Testis (tissue), 3 donors: Measurements from ENCODE around the gene SKI. TPM values are rescaled to one million over a fixed set of nuclear protein-coding genes. Genes with fewer than 3 reads are reported as not detected.

Experiments used
- DNase-seq: peaks from one replicate; pipeline ENCODE4 v3.0.0-alpha.2; 2019
- H3K27ac ChIP-seq, 2 donors: fragments of 200-600 bp; sonication (generic); one replicate each; pipeline ENCODE4 v1.5.1; 2019
- H3K27me3 ChIP-seq: fragments of 200-600 bp; sonication (generic); one replicate; pipeline ENCODE4 v1.5.1; 2019
- H3K36me3 ChIP-seq: fragments of 200-600 bp; sonication (generic); one replicate; pipeline ENCODE4 v1.5.1; 2017; ENCODE audit warnings: low read depth; ENCODE audit errors: missing control alignments
- H3K4me1 ChIP-seq: fragments of 200-600 bp; sonication (generic); one replicate; pipeline ENCODE4 v1.5.1; 2019
- H3K4me3 ChIP-seq, 2 donors: fragments of 200-600 bp; sonication (generic); one replicate each; pipeline ENCODE4 v1.5.1; 2017 to 2019
- H3K9me3 ChIP-seq: fragments of 200-600 bp; sonication (generic); one replicate; pipeline ENCODE4 v1.5.1; 2017
- POLR2A ChIP-seq: fragments of 450-650 bp; IDR thresholded peaks from one replicate; pipeline ENCODE4 v1.6.1; 2017; ENCODE audit warnings: antibody characterized with exemption, mild to moderate bottlenecking, moderate library complexity
- WGBS, 2 donors: methylation state at CpG; one replicate each; pipeline ENCODE4 v1.1.5; 2018; 5-methylcytosine and 5-hydroxymethylcytosine counted together
- intact Hi-C: fragments of 100-400 bp; cut with DNase I; formaldehyde crosslinking; loops from one replicate; pipeline ENCODE4 v1.15.1; 2023; ENCODE audit warnings: low total_unique reads
- polyA plus RNA-seq: library from polyadenylated mRNA; stranded (reverse); fragments of 350-450 nt; fragmentation: Illumina TruSeq; extraction: RNeasy Lipid Tissue Mini Kit (QIAGEN cat#74804); gene quantifications from one replicate; pipeline ENCODE4 v1.2.3, GENCODE V29; 2014; ENCODE audit warnings: low read depth, low replicate concordance; ENCODE audit not compliant: insufficient read depth
- total RNA-seq, 2 donors: library from RNA; depleted of rRNA; stranded (reverse); fragments of >200 nt; gene quantifications; one replicate each; pipeline ENCODE4 v1.2.3, GENCODE V29; 2016
- TF ChIP-seq, protein P1 (sequence below), 3 experiments: fragments of 450-650 bp in 2 of 3; fragments of 200-600 bp in 1 of 3; sonication (generic) in 1 of 3; IDR thresholded peaks; one replicate each; pipeline ENCODE4 v1.5.1; 2016 to 2019; ENCODE audit warnings: antibody characterized with exemption in 3 of 3, mild to moderate bottlenecking in 2 of 3, moderate library complexity in 1 of 3

Gene SKI
- total and polyA plus RNA-seq, 3 donors from 2014 or later, result 40.2 to 87.1 (median 85.7) TPM

DNA sequence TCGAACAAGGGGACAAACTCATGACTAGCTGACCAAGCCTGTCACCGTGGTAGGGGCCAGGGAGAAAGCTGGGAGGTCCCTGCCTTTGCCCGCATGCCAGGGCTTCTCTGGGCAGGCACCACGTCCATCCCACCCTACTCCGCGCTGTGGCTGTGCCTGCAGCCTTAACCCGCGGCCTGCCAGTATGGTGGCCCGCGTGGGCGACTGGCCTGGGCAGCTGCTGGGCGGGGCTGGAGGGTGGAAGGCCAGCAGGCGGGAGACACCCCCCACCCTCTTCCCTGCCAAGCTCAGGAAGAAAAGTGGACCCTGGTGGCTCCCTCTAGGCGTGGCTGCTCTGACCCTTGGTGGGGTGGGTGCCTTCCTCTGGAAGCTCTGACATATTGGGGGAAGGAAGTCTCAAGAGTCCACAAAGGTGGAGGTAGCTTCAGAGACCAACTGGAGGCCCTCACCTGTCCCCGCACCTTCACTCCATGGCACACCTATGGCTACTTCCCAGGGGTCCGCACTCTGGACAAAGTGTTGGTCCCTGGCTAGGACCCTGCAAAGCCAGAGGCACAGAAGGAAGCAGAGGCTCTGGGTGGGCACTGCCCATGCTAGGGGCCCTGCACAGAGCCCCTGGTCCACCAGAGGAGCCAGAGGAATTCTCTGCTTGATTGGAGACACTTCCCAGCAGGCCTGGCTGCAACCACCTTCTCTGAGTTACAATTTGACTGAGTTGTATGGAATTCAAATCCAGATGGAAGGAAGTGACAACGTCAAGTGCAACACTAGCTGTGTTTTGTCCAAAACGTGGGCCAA, 3.3 kb upstream of the SKI start:
- no peak for DNase-seq

DNA sequence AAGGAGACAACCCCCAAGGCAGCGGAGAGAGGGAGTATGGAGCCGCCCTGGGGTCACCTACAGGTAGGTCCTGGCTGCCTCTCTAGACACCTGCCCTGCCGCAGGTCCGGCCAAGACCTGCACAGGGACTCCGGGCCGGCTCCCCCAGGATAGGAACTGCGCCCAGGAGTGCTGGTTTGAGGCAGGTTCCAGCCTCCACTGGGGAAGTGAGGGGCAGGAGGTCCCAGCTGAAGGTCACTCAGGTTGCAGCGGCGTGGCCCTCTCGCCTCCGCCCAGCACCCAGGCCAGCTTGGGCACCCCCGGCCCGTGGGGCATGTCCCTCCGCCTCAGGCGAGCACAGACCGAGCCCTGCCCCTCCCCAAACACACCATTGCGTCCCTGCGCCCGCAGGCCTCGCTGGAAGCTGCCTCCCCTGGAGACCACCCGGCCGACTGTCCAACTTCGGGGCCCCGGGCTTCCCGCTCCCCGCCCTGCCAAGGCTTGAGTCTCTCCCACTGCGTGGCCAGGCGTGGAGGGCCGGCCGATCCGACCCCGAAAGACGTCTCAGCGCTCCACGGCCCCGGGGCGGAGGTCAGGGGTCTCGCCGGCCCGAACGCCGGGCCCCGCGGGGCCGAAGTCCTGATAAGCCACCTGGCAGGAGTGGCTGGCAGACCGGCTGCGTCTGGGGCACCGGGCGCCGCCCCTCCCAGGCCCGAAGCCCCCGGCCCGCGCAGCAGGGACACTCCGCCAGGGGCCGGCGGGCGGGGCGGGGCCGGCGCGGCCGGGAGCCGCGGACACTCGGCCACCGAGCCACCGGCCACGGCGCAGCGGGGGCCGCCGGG, 1.4 kb upstream of the SKI start:
- WGBS, 2 donors, result 7 to 8% methylated on average over 20 to 44 of the region's 73 CpGs
- Histone ChIP-seq H3K27ac (peak overlapping the region; percentile 96 to 98), H3K4me3 (peak overlapping the region; percentile 69 to 70), H3K9me3 (no peaks in the 10 kb centered on the region), H3K4me1 (peaks cover 29% of the 10 kb centered on the region), H3K27me3 (no peaks in the 10 kb centered on the region), H3K36me3 (no peaks in the 10 kb centered on the region)
- intact Hi-C loops, result no loop called here
- DNase-seq, result no peak
- TF ChIP-seq POLR2A, result no peak
- TF ChIP-seq, protein P1, sequence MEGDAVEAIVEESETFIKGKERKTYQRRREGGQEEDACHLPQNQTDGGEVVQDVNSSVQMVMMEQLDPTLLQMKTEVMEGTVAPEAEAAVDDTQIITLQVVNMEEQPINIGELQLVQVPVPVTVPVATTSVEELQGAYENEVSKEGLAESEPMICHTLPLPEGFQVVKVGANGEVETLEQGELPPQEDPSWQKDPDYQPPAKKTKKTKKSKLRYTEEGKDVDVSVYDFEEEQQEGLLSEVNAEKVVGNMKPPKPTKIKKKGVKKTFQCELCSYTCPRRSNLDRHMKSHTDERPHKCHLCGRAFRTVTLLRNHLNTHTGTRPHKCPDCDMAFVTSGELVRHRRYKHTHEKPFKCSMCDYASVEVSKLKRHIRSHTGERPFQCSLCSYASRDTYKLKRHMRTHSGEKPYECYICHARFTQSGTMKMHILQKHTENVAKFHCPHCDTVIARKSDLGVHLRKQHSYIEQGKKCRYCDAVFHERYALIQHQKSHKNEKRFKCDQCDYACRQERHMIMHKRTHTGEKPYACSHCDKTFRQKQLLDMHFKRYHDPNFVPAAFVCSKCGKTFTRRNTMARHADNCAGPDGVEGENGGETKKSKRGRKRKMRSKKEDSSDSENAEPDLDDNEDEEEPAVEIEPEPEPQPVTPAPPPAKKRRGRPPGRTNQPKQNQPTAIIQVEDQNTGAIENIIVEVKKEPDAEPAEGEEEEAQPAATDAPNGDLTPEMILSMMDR (IDR thresholded peaks at IDR 0.05), result no peak

More for the DNA sequence above, 3.3 kb upstream of the SKI start:
- whole genome bisulfite sequencing, 2 donors, result 85 to 90% methylated on average over 11 to 18 of the region's 18 CpGs
- Histone ChIP-seq H3K9me3 (no peaks in the 10 kb centered on the region), H3K27me3 (no peaks in the 10 kb centered on the region), H3K4me3 (no peak overlapping the region), H3K36me3 (no peaks in the 10 kb centered on the region), H3K4me1 (peaks cover 11% of the 10 kb centered on the region), H3K27ac (no peak overlapping the region)
- intact Hi-C loops, result no loop called here
- TF ChIP-seq POLR2A, result no peak
- TF ChIP-seq, protein P1 (IDR thresholded peaks at IDR 0.05), result no peak

DNA sequence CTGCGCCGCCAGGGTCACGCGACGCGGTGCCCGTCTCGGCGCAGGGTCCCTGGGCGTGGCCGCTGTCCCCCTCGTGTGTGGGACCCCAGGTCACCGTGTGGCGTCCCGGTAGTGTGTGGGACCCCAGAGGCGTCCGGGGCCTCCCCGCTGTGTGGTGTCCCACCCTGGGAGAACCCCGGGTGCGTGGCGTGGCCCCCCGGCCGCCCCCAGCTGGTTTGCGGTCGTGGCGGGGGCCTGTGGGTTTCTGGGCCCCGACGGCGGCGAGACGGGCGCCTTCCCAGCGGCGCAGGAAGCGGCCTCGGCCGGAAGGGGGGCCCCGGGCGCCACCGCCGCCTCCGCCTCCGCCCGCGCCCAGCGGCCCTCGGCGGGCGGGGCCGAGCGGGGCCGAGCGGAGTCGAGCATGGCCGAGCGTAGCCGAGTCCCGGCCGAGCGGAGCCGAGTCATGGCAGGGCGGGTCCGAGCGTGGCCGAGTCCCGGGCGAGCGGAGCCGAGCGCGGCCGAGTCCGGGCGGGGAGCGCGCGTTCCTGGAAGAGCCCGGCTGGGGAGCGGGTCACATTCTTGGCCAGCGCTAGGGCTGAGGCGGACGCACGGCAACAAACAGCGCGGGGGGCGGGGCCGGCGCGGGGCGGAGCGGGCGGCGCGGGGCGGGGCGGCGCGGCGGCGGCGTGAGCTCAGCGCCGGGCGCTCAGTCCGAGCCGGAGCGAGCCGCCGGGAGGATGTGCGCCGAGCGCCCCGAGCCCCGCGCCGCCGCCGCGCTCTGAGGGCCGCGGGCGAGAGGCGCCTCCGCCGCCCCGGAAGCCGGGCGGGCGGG, 568 bp upstream of the SKI start:
- peak overlapping the region; percentile 69 to 70 for H3K4me3 ChIP-seq
- H3K36me3 ChIP-seq, result no peaks in the 10 kb centered on the region
- WGBS, 2 donors, result 1% methylated on average over 81 of the region's 129 CpGs; no CpG with 5 or more reads in 1 of the 2 donors
- peak overlapping the region; percentile 96 to 98 for H3K27ac ChIP-seq
- DNase-seq, result peak; percentile 95
- no peaks in the 10 kb centered on the region for H3K27me3 ChIP-seq
- H3K4me1 ChIP-seq, result peaks cover 36% of the 10 kb centered on the region
- H3K9me3 ChIP-seq, result no peaks in the 10 kb centered on the region
- intact Hi-C loops, result no loop called here
- no peak for TF ChIP-seq POLR2A
- TF ChIP-seq, protein P1 (IDR thresholded peaks at IDR 0.05), result peak in 1 of 3 experiments; percentile 23

DNA sequence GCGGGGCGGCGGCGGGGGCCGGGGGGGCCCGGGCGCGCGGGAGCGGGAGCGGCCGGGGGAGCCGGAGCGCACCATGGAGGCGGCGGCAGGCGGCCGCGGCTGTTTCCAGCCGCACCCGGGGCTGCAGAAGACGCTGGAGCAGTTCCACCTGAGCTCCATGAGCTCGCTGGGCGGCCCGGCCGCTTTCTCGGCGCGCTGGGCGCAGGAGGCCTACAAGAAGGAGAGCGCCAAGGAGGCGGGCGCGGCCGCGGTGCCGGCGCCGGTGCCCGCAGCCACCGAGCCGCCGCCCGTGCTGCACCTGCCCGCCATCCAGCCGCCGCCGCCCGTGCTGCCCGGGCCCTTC, 546 bp downstream of the SKI start:
- intact Hi-C loops, result no loop called here
- Histone ChIP-seq H3K4me3 (peak overlapping the region; percentile 56 to 57), H3K4me1 (peaks cover 47% of the 10 kb centered on the region), H3K27me3 (no peaks in the 10 kb centered on the region), H3K36me3 (no peaks in the 10 kb centered on the region), H3K9me3 (no peaks in the 10 kb centered on the region), H3K27ac (peak overlapping the region; percentile 81 to 91)
- 1% methylated on average over 31 of the region's 50 CpGs; no CpG with 5 or more reads in 1 of the 2 donors for WGBS, 2 donors
- TF ChIP-seq POLR2A, result no peak
- TF ChIP-seq, protein P1 (IDR thresholded peaks at IDR 0.05), result no peak
- DNase-seq, result no peak
